DOHH2 (cell line): ENCODE data around the gene DRP2.

Experiments
- CTCF ChIP-seq: fragments of 200-600 bp; sonication (generic); IDR thresholded peaks from one replicate; pipeline ENCODE4 v1.5.1; 2014; ENCODE audit warnings: antibody characterized with exemption, mild to moderate bottlenecking, low read depth, low read length; ENCODE audit not compliant: poor library complexity, severe bottlenecking
- EZH2phosphoT487 ChIP-seq: fragments of 200-600 bp; sonication (generic); IDR thresholded peaks from 2 replicates; pipeline ENCODE4 v1.6.1; 2017; ENCODE audit warnings: borderline replicate concordance, mild to moderate bottlenecking, antibody characterized with exemption, low read length, moderate library complexity, mixed read lengths

DNA sequence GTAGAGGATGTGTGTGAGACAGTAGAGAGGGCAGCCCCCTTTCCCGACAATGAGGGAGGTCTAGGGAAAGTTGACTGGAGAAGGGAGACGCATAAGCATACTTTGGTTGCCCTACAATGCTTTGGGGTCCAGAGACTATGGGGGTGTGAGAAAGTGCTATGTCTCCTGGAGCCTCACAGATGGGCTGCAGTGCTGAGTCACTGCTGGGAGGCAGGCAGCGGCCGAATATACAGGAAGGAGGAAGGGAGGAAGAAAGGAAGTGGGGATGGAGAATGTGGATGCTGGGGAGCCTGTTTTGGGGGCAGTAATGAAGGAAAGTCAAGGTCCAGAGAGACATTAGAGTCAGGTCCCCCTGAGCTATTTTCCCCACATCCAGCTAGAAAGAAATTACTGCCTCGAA is 12.7 kb downstream of the DRP2 start:
- TF ChIP-seq CTCF = no peak
- TF ChIP-seq EZH2phosphoT487 = no peak
